Fibroblast of peridontal ligament (primary cell): Measurements from ENCODE around the gene ST8SIA4.

Source experiments
- DNase-seq: peaks from one replicate; pipeline ENCODE4 v3.0.0-alpha.2; 2010; ENCODE audit errors: extremely low read depth

The ST8SIA4 gene

DNA sequence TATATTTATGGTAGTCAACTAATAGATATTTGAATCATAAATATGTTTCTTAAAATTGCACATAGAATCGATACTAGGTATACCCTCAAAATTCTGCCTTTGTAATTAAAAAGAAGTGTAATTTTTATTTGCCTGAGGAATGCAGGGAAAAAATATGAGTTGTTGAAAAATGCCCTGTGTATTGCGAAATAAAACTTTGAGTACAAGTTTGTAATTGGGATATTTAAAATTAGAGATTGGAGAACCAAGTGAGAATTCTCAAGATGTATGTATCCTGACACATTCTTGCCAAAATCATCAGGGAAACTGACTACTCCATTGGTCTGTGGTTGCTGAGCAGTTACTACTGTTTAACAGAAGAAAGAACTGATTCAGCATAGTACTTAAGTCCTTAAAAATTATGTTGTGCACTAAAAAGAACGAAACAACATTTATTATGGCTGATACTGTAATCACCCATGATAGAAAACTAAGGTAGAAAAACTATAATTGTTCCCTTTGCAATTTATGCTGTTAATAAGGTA, 36.0 kb downstream of the ST8SIA4 start:
- no peak for DNase-seq

DNA sequence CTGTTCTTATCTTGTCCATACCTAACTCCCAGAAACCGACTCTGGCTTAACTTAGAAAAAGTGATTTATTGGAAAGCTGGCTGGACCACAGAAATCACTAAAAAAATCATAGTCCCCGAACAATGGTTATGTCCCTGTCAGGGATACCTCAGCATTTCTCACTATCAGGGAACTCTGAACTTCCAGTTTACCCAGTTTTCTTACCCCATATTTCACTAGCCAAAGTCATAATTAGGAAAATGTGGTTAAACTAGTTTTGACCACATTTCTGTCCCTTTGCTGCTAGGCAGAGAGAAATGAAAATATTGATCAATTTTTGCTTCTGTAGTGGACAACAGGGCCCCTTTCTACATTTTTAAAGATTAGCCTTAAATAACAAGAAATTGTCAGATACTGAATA, 38.2 kb downstream of the ST8SIA4 start:
- DNase-seq = no peak

DNA sequence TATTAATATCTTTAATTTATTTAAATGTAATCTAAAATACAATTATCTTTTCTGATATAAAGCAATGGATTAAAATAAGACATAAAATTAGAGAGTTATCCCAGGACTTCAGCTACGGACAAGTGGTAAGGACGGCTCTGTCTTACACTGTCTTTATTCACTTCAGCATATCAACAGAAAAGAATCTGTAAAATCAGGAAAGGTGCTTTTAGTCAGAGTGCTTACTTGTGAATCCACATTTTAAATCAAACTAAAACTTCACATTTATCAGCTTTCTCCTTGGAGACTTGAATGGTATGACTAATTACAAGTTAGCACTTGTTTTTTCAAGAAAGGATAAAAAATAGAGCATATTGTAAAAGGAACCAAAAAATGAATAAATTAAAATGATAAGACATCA, 39.3 kb downstream of the ST8SIA4 start:
- no peak for DNase-seq

DNA sequence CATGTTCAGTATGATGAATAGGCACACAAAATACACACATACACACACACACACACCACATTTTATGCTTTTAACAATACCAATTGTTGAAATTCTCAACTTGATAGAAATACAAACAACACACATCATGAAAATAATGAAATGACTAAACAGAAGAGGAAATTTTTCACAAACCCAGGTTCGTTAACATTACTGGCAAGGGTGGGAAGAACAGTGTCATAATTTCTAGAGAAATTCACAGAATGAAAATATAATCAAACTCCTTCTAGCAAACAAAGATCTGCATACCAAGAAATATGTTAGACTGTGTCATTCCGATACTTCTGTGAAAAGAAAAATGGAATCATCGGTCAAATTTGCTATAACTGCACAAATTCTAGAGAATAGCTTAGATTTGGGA, 41.9 kb downstream of the ST8SIA4 start:
- DNase-seq = no peak

DNA sequence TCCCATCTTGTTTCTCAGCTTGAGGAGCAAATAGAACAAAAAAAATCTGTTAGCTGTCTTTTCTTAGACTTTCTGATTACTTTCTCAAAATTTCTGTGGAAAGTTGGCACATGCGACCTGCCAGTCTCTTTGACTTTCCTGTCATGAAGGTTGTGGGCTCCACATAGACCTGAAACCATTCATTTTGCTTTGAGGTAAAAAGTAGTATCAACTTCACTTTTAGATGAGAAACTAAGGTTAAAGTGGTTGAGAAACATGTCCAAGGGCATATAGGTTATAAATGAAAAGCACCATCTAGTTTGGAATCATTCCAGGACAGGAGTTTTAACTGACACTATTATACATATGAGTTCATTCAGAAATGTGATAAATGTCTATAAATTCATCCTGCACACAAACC, 42.7 kb downstream of the ST8SIA4 start:
- no peak for DNase-seq

DNA sequence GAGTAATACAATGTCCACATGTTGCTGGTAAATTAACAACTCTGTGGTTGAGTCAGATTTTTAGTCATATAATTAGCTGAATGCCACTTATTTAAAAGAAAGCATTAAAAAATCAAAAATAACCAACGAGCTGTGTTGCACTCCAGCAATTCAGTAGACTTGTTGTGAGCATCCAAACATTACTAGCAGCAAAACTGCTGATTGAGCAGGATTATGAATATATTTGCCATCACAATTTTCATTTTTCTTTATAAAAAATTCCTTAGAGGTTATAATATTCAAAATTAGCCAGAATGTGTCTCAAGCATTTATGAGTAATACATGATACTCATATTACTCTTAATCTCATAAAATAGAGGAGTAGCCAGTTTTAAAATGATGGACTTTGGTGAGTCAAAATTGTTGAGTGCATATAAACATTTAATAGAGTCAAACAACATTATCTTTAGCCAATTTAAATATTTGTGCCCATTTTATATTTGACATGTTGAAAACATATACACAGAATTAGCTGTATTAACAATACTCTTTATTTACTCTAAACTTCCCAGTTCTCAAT, 44.0 kb downstream of the ST8SIA4 start:
- DNase-seq = no peak

DNA sequence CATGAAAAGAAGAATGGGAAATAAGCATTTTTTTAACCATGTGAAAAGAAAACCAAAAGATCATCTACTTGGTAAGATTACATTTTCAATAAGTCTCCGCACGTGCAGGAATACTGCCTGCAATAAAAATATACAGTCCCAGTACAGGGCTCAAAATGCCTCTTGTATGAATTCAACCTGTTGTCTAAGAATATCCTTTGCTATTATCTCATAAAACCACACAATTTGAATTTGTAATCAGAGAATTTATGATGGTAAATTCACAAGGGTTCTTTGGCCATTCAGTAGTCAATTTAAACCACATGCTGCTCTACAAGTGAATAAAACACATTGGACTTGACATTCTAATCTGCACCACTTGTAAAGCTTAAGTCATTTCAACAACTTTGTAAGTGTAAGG, 46.6 kb downstream of the ST8SIA4 start:
- no peak for DNase-seq

DNA sequence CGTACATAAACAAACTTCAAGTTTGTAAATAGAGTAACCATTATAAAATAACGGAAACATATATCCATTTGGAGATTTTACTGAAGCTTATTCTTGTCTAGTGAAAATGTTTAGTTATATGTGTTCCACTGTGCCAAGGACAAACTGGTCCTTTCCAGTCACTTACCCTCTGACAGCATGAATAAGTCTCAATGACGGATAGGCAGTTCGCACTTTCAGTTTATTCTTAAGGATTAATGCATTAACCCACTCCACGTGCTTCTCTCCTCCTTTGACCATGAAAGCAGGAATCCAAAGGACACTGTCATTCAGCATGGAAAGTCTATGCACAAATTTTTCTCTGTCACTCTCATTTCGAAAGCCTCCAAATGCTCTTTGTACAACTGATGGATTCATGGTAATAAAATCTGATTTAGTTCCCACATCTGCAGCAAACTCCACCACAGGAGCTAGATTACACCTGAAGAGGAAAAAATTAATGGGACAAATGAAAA, 47.1 kb downstream of the ST8SIA4 start:
- DNase-seq = no peak

DNA sequence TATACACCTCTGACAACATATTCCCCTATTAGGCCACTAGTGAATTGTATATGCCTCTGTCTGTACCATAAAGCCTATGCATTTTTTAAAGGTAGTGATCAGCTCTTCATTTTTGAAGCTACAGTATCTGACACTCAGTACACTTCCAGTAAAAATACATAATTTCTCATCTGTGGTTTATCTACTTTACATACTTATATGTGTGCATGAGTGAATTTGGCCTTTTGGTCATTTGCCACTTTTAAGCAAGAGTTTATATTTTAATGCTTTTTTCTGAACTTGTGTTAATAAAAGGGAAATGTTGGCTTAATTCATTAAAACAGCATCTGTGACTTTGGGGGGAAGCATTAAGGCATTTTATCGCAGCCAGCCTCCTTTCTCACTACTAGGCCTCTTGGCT, 47.8 kb downstream of the ST8SIA4 start:
- DNase-seq = no peak

DNA sequence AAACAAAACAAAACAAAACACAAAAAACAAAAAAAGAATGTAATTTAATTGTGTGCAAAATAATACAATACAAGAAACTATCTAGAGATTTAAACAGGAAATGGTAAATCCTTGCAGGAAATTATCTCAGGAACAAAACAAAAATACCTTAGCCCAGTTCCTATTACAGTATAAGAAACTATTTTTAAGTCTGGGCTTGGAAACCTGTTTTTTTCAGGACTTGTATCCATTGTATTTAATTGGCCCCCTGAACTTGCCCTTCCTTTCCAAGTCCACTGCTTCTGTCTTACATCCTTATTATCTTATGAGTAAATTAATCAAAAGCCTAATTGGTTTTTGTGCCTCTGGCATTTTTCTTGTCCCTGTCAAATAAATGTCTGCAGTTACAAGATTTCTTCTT, 48.5 kb downstream of the ST8SIA4 start:
- DNase-seq = no peak

DNA sequence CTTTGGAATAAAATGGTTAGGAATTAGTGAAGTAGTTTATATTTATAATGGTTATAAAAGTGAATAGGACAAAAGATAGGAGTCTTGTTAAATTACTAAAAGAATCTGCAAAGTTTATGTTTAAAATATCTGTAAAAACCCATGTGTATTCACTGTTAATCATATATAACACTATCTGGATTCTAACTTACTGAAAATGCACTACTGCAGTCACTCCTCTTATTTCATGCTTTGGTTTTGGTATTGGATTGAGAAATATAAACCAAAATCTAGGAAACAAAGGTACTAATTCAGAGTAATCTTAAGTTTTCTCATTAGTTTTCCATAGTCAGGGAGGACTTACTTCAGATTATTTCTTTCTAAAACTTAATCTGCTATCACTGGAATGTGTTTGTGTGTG, 49.5 kb downstream of the ST8SIA4 start:
- DNase-seq = no peak

DNA sequence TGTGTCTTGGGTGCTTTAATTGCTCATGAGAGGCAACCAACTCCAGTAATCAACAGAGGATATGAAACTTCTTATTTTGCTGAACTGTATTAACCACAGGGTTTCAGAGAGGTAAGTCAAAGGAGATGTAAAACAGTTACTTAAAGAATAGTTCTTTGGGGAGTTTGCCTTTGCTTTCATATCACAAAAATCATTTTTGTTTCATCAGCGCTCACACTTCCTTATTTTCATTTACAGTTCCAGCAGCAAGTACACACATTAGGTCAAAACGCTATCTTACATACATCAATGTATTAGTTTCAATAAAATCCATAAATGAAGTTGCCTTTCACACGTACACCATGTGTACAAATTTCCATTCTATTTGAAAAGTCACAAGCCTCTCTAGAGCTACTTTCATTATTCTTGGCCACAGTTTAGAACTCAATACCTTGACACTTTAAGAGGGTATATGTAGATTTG, 50.1 kb downstream of the ST8SIA4 start:
- DNase-seq = no peak

DNA sequence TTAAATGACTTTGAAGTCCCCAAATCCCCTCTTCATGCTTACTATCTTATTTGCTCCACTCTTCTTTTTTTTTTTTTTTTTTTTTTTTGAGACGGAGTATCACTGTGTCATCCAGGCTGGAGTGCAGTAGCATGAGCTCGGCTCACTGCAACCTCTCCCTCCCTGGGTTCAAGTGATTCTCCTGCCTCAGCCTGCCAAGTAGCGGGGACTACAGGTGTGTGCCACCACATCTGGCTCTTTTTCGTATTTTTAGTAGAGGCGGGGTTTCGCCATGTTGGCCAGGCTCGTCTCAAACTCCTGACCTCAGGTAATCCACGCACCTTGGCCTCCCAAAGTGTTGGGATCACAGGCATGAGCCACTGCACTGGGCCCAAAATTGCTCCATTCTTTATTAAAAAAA, 51.0 kb downstream of the ST8SIA4 start:
- DNase-seq = no peak

DNA sequence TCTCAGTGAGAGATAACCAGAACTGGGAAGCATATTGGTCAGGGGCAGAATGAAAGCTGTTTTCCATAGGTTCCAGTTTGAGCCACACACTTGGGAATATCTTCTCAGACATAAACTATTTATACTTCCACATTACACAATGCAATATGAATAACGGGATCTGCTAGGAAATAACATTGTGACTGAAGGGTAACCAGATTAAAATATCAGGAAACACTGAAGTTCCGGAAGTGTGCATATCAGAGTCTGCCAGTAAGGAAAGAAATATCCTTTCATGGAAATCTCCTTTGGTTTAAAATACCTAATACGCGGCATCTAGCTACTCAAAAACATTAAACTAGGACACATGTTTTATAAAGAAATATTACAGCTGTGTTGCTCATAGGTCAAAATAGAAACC, 56.3 kb downstream of the ST8SIA4 start:
- peak; percentile 63 for DNase-seq

DNA sequence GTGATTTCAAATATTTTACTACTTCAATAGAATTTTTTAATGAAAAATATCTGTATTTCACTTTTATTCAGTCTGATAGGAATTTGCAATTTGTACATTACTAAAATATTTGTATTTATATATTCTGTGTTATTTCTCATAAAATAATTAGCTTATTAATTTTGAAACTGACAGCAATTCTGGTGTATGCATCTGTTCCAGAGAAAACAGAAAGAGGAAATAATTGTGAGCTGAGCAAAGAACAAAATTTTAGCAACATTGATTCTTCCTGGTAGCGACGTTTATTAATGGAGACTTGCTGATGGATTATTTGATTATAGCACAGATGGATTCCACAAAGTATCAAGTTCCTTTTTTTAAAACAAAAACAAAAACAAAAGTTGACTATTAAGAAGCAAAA, 61.0 kb downstream of the ST8SIA4 start:
- DNase-seq = no peak

DNA sequence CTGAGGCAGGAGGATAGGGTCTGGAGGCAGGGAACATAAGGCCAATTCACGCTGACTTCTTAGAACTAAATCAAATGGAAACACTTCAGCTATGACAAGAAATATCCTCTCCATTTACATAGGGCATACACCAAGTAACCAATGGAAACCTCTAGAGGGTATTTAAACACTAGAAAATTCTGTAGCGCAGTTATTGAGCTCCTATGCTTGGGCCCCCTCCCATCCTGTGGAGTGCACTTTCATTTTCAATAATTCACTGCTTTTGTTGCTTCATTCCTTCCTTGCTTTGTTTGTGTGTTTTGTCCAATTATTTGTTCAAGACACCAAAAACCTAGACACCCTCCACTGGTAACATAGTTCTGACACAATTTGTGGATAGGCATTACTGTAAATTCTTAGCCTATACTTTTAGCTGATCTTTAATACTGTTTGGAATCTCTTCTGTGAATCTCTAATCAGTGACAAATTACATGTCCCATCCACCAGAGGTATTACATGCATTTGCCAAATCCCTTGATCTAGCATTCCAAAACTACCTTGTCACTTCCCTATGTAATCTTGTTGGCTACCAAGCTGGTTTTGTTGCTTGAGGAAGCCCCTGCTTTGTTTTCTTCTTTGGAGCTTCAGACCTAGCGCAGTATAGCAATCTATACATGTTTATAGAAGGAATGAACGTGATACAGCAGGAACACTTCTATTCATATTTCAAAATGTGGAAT, 61.6 kb downstream of the ST8SIA4 start:
- no peak for DNase-seq

DNA sequence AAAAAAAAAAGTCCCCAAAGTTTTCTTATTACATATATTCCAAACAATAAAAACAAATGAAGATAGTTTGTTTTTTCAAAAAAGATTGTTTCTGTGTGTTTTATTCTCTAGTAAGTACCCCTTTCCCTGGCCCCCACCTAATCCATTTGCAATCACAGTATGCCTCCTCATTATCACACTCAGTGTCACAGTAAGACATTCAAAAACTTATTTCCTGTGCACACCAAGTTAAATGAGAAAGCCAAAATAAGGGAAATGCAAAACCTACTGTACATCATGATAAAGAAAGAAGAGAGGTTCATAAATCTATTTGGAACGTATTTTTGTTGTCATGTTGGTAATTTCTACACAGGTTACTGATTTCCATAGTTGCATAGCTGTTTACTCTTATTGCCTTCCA, 62.3 kb downstream of the ST8SIA4 start:
- DNase-seq = no peak

DNA sequence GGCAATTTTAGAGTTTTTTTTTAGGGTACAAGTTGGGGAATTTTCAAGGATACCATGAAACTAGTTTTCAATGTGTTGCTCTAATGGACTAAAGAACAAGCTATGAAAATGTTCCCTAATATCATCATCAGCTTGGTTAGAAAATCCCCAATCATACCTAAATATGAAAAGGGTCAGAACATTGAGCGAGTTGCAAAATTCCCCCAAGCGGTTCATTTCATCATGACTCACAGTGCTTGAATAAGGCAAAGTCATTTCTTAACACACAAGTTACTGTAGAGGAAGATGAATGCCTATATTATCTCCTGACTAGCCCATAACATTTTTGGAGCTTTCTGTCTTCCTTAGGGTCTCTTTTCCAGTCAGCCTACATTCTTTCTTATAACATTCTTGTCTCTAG, 62.7 kb downstream of the ST8SIA4 start:
- DNase-seq = peak; percentile 64

DNA sequence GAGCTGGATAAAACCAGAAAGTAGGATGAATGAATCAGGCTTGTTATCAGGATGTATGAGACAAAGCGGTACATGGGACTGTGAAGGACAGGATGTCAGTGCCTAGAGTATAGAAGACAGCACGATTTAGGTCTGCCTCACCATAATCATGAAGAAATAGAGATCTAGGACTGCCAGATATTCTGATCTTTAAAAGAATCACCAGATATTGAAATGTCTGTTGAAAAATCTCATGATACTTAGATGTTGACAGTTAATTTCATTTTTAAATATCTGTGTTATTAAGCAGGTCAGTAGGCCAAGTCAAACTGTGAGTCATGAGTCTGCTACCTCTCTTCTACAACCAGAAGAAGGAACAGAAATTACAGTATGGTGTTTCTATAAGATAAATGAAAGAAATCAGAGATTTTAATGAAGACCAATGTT, 65.0 kb downstream of the ST8SIA4 start:
- DNase-seq = no peak

DNA sequence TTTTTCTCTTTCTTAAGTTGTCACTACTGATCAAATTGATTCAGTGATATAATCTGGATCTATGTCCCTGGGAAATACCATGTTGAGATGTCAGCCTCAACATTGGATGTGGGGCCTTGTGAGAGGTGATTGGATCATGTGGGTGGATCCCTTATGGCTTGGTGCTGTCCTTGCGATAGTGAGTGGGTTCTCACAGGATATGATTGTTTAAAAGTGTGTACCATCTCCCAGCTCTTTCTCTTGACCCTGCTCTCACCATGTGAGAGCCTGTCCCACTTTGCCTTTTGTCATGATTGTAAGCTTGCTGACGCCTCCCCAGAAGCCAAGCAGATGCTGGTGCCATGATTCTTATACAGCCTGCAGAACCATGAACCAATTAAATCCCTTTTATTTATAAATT, 68.6 kb downstream of the ST8SIA4 start:
- DNase-seq = no peak

DNA sequence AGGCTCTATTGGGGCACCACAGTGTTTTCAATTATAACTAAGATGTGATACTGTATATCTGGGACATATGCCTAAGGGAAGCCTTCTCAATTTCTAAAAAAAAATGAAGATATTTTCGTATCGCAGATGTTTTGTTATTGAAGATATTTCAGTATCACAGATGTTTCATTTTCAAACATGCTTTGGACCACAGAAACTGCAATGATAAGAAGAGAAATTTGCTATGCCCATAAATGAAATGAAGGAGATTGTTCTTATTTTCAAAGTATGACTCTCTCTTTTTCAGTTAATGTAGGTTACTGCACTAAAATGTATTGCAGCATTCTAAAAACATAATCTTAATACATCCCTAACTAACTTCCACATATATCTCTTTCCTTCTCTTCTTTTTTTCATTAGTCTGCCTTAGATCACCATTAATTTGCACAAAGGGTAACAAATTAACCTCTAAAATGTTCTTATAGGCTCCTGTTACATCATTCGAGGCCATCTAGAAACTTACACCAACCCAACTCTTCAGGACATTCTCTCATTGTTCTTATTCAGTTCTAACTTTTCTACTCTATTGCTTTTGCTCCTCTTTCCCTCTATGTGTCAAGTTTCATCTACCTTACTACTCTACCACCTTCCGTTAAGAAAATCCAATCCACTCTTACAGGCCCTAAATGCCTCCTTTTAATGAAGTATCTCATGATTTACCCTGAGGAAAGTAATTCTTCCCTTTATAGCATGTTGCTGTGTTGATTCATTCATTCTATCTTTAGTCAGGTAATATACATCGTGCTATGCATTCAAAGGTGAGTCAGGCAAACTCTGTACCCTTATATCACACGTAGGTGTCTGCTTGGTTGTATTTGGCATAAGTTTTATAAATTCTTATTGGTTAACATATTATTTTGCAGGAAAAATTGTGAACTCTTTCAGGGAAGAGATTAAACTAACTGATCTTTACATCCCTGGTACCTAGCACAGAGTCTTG, 70.5 kb downstream of the ST8SIA4 start:
- no peak for DNase-seq

DNA sequence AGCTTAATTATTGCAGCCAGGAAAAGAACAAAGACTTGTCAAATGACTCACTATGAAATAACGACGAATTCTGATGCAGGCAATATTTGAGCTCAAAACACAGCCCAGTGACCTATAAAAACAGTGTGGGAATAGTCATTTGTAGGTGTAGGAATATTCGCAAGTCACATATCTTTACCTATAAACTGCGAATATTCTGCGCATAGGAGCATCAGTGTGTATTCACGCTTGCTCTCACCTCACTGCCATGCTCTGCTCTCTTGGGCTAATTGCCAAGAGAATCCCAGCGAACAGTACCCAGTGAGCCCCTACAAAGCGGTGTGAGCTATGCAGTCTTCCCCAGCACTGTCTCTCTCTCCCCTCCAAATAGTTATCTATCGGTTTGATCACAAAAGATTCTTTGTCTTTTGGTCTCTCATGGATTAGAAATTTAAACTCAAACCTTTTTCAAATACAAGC, 74.2 kb downstream of the ST8SIA4 start:
- no peak for DNase-seq
